H9 (cell line): ENCODE results near the gene HOXA9. TPM values are rescaled to one million over a fixed set of nuclear protein-coding genes. Genes with fewer than 3 reads are reported as not detected.

Source experiments
- DNase-seq: peaks from one replicate; pipeline ENCODE4 v3.0.0-alpha.2; 2017
- H2AFZ ChIP-seq: one replicate; pipeline ENCODE4 v1.6.1; 2013; ENCODE audit warnings: mild to moderate bottlenecking, low read length, control low read depth, moderate library complexity
- H2AK5ac ChIP-seq: 2 replicates; pipeline ENCODE4 v1.6.1; 2013; ENCODE audit warnings: low read length, control low read depth, mixed read lengths; ENCODE audit not compliant: insufficient read length
- H2BK120ac ChIP-seq: one replicate; pipeline ENCODE4 v1.6.1; 2013; ENCODE audit warnings: low read depth, mild to moderate bottlenecking, low read length, control low read depth, inconsistent platforms; ENCODE audit not compliant: poor library complexity, severe bottlenecking
- H2BK12ac ChIP-seq: 2 replicates; pipeline ENCODE4 v1.6.1; 2013; ENCODE audit warnings: low read length, control low read depth, mixed read lengths, low read depth; ENCODE audit not compliant: insufficient read length
- H2BK15ac ChIP-seq: 2 replicates; pipeline ENCODE4 v1.6.1; 2013; ENCODE audit warnings: low read depth, low read length, control low read depth
- H2BK20ac ChIP-seq: one replicate; pipeline ENCODE4 v1.6.1; 2013; ENCODE audit warnings: low read depth, mild to moderate bottlenecking, low read length, control low read depth, inconsistent platforms; ENCODE audit not compliant: poor library complexity, severe bottlenecking
- H2BK5ac ChIP-seq: 2 replicates; pipeline ENCODE4 v1.6.1; 2013; ENCODE audit warnings: low read length, control low read depth, mixed read lengths; ENCODE audit not compliant: insufficient read length
- H3K14ac ChIP-seq: 2 replicates; pipeline ENCODE4 v1.6.1; 2013; ENCODE audit warnings: low read length, control low read depth; ENCODE audit not compliant: insufficient read depth
- H3K18ac ChIP-seq: 2 replicates; pipeline ENCODE4 v1.6.1; 2013; ENCODE audit warnings: low read depth, mild to moderate bottlenecking, mixed read lengths, low read length, control low read depth; ENCODE audit not compliant: insufficient read length
- H3K23ac ChIP-seq: 2 replicates; pipeline ENCODE4 v1.6.1; 2013; ENCODE audit warnings: low read length, control low read depth, mixed read lengths, low read depth; ENCODE audit not compliant: insufficient read length
- H3K23me2 ChIP-seq: 2 replicates; pipeline ENCODE4 v1.6.1; 2013; ENCODE audit warnings: low read depth, mild to moderate bottlenecking, mixed read lengths, low read length, control low read depth; ENCODE audit not compliant: insufficient read length, poor library complexity, severe bottlenecking
- H3K27ac ChIP-seq: 2 replicates; pipeline ENCODE4 v1.5.1; 2013; ENCODE audit warnings: low read length, control low read depth, mixed read lengths, low read depth; ENCODE audit not compliant: insufficient read length
- H3K27me3 ChIP-seq: 2 replicates; pipeline ENCODE4 v1.6.1; 2013; ENCODE audit warnings: low read length, control low read depth, inconsistent platforms; ENCODE audit not compliant: insufficient read depth
- H3K4ac ChIP-seq: 2 replicates; pipeline ENCODE4 v1.6.1; 2013; ENCODE audit warnings: low read depth, mild to moderate bottlenecking, control low read depth, inconsistent platforms, low read length, moderate library complexity
- H3K4me1 ChIP-seq: 2 replicates; pipeline ENCODE4 v1.6.1; 2013; ENCODE audit warnings: low read length, control low read depth, inconsistent platforms; ENCODE audit not compliant: insufficient read depth
- H3K4me2 ChIP-seq: 2 replicates; pipeline ENCODE4 v1.6.1; 2013; ENCODE audit warnings: low read length, control low read depth, mixed read lengths; ENCODE audit not compliant: insufficient read length, insufficient read depth
- H3K56ac ChIP-seq: 2 replicates; pipeline ENCODE4 v1.6.1; 2013; ENCODE audit warnings: low read depth, mild to moderate bottlenecking, mixed read lengths, low read length, control low read depth; ENCODE audit not compliant: insufficient read length
- H3K79me1 ChIP-seq: 2 replicates; pipeline ENCODE4 v1.6.1; 2013; ENCODE audit warnings: low read depth, mild to moderate bottlenecking, moderate library complexity, low read length, control low read depth, inconsistent platforms; ENCODE audit not compliant: insufficient read depth, poor library complexity, severe bottlenecking
- H3K79me2 ChIP-seq: 2 replicates; pipeline ENCODE4 v1.6.1; 2013; ENCODE audit warnings: low read length, control low read depth, inconsistent platforms; ENCODE audit not compliant: insufficient read depth
- H3K9ac ChIP-seq: 2 replicates; pipeline ENCODE4 v1.6.1; 2013; ENCODE audit warnings: low read length, control low read depth, mixed read lengths; ENCODE audit not compliant: insufficient read length; ENCODE audit errors: extremely low read depth
- H3K9me3 ChIP-seq: one replicate; pipeline ENCODE4 v1.6.1; 2013; ENCODE audit warnings: low read depth, low read length, inconsistent platforms; ENCODE audit not compliant: control insufficient read depth
- H3T11ph ChIP-seq: one replicate; pipeline ENCODE4 v1.6.1; 2013; ENCODE audit warnings: mild to moderate bottlenecking, low read length, control low read depth, inconsistent platforms
- H4K20me1 ChIP-seq: one replicate; pipeline ENCODE4 v1.6.1; 2013; ENCODE audit not compliant: control insufficient read depth, insufficient read length, insufficient read depth
- H4K5ac ChIP-seq: 2 replicates; pipeline ENCODE4 v1.6.1; 2013; ENCODE audit warnings: low read depth, mild to moderate bottlenecking, mixed read lengths, low read length, control low read depth; ENCODE audit not compliant: insufficient read length
- H4K8ac ChIP-seq: replicated peaks from 2 replicates; pipeline ENCODE4 v1.6.1; 2013; ENCODE audit warnings: low read length, control low read depth, mixed read lengths, low read depth; ENCODE audit not compliant: insufficient read length
- H4K91ac ChIP-seq: 2 replicates; pipeline ENCODE4 v1.6.1; 2013; ENCODE audit warnings: low read depth, mild to moderate bottlenecking, moderate library complexity, mixed read lengths, low read length, control low read depth; ENCODE audit not compliant: insufficient read length
- H3K27ac Mint-ChIP-seq, 3 experiments: 2 replicates in 2 of 3; 3 replicates in 1 of 3; pipeline ENCODE4 v1.8.0; 2020 to 2021; ENCODE audit warnings: mixed read lengths in 3 of 3, mild to moderate bottlenecking in 1 of 3, moderate library complexity in 1 of 3
- H3K27me3 Mint-ChIP-seq: 2 replicates; pipeline ENCODE4 v1.8.0; 2021; ENCODE audit warnings: low read depth, mild to moderate bottlenecking, moderate library complexity, mixed read lengths
- H3K36me3 Mint-ChIP-seq, 3 experiments: 2 replicates in 2 of 3; 3 replicates in 1 of 3; pipeline ENCODE4 v1.8.0; 2020 to 2021; ENCODE audit warnings: low read depth in 3 of 3, mixed read lengths in 3 of 3; ENCODE audit not compliant: insufficient read depth in 1 of 3
- H3K4me1 Mint-ChIP-seq, 2 experiments: 2 replicates each; pipeline ENCODE4 v1.8.0; 2020; ENCODE audit warnings: mixed read lengths in 2 of 2
- H3K4me3 Mint-ChIP-seq, 2 experiments: 2 replicates in 1 of 2; 3 replicates in 1 of 2; pipeline ENCODE4 v1.8.0; 2020 to 2021; ENCODE audit warnings: mild to moderate bottlenecking in 2 of 2, mixed read lengths in 2 of 2, moderate library complexity in 1 of 2
- H3K9me3 Mint-ChIP-seq, 2 experiments: 2 replicates in 1 of 2; 3 replicates in 1 of 2; pipeline ENCODE4 v1.8.0; 2020; ENCODE audit warnings: mild to moderate bottlenecking in 2 of 2, mixed read lengths in 2 of 2, moderate library complexity in 1 of 2
- CTCF ChIP-seq: fragments of 200-600 bp; sonication (generic); conservative IDR thresholded peaks from 3 replicates; pipeline ENCODE4 v1.8.0; 2021; ENCODE audit warnings: antibody characterized with exemption, mild to moderate bottlenecking
- WGBS: extraction: QIAGEN DNeasy Blood & Tissue Kit; methylation state at CpG from one replicate; pipeline ENCODE4 v1.1.7; 2013; ENCODE audit warnings: missing lambda C conversion rate, low lambda C conversion rate, mixed read lengths; ENCODE audit not compliant: insufficient read length; ENCODE audit errors: extremely low coverage; 5-methylcytosine and 5-hydroxymethylcytosine counted together
- total RNA-seq: library from RNA; stranded (reverse); gene quantifications from 2 replicates; pipeline ENCODE4 v1.2.1, GENCODE V29; 2021

HOXA9 gene
- total RNA-seq, 1 experiment from 2014 or later: not detected

GRCh38 chr7:27189295-27189996 is 24.1 kb upstream of the HOXA9 start:
- Histone ChIP-seq H2AK5ac (no peak overlapping the region), H3K23ac (no peak overlapping the region), H3K4ac (no peak overlapping the region), H3K27me3 (peaks cover 98% of the 10 kb centered on the region), H4K5ac (no peak overlapping the region), H3K4me1 (no peaks in the 10 kb centered on the region), H3K23me2 (no peaks in the 10 kb centered on the region), H4K20me1 (no peaks in the 10 kb centered on the region), H2BK120ac (no peak overlapping the region), H3K27ac (no peak overlapping the region), H3K18ac (no peak overlapping the region), H2BK15ac (no peak overlapping the region), H2BK5ac (no peak overlapping the region), H3K79me1 (no peaks in the 10 kb centered on the region), H3K9ac (no peak overlapping the region), H3K4me2 (no peak overlapping the region), H3K56ac (no peak overlapping the region), H2BK20ac (no peak overlapping the region), H3K79me2 (no peaks in the 10 kb centered on the region), H4K8ac (no peak overlapping the region), H2BK12ac (no peak overlapping the region), H2AFZ (no peak overlapping the region), H4K91ac (no peak overlapping the region), H3T11ph (no peak overlapping the region), H3K14ac (no peak overlapping the region), H3K9me3 (no peaks in the 10 kb centered on the region)
- TF ChIP-seq CTCF: no peak
- peak overlapping the region in 1 of 2 experiments; percentile 18; a peak in 1 of 5 replicates for H3K4me3 Mint-ChIP-seq
- H3K27ac Mint-ChIP-seq: no peak overlapping the region
- H3K27me3 Mint-ChIP-seq: peaks cover 100% of the 10 kb centered on the region
- H3K9me3 Mint-ChIP-seq: peaks cover 1 to 16% of the 10 kb centered on the region in 2 experiments; a peak in 3 of 5 replicates
- H3K4me1 Mint-ChIP-seq: peaks cover 17 to 42% of the 10 kb centered on the region in 2 experiments
- no CpG with 5 or more reads among the region's 22 CpGs for WGBS
- H3K36me3 Mint-ChIP-seq: peaks cover 0 to 2% (median 0%) of the 10 kb centered on the region in 3 experiments; a peak in 3 of 7 replicates
- peak; percentile 50 for DNase-seq
